ENCODE results near the gene EPC1.
"Not testable (repeated sequence)": the region's sequence is repeated elsewhere in the genome, so short reads cannot be mapped to it uniquely, and the experiment has no call there.

The EPC1 gene

GRCh38 chr10:32226624-32227023 lies 120.3 kb downstream of the EPC1 start:
- DNase-seq, result no peak

- DNase-seq, result no peak
These were observed 121.0 kb downstream of the EPC1 start for GRCh38 chr10:32225976-32226375.

GRCh38 chr10:32222376-32222775 lies 124.6 kb downstream of the EPC1 start:
- DNase-seq, result not testable (repeated sequence)

- not testable (repeated sequence) for DNase-seq
These were observed 127.8 kb downstream of the EPC1 start for GRCh38 chr10:32219156-32219555.

- not testable (repeated sequence) for DNase-seq
These were observed 128.5 kb downstream of the EPC1 start for GRCh38 chr10:32218206-32219044.

Data from CD4-positive, alpha-beta T cell treated with Interleukin-21 for 1 hour (primary cell).